ENCODE measurements around the gene TAOK1.
"Not testable (repeated sequence)": the region's sequence is repeated elsewhere in the genome, so short reads cannot be mapped to it uniquely, and the experiment has no call there.

The TAOK1 gene

GRCh38 chr17:29449865-29450671 lies 59.9 kb downstream of the TAOK1 start:
- no peak for DNase-seq

- no peak for DNase-seq
Observed at GRCh38 chr17:29451121-29451742, 61.1 kb downstream of the TAOK1 start.

- DNase-seq: no peak
Observed at GRCh38 chr17:29458066-29458465, 67.9 kb downstream of the TAOK1 start.

GRCh38 chr17:29461483-29462206 lies 71.5 kb downstream of the TAOK1 start:
- no peak for DNase-seq

- no peak for DNase-seq
Observed at GRCh38 chr17:29469276-29469675, 79.1 kb downstream of the TAOK1 start.

GRCh38 chr17:29473437-29473836 lies 83.3 kb downstream of the TAOK1 start:
- not testable (repeated sequence) for DNase-seq

GRCh38 chr17:29474297-29474696 lies 84.1 kb downstream of the TAOK1 start:
- DNase-seq: no peak

- no peak for DNase-seq
Observed at GRCh38 chr17:29475891-29476290, 85.7 kb downstream of the TAOK1 start.

GRCh38 chr17:29480249-29480928 lies 90.2 kb downstream of the TAOK1 start:
- not testable (repeated sequence) for DNase-seq

- no peak for DNase-seq
Observed at GRCh38 chr17:29483503-29483902, 93.3 kb downstream of the TAOK1 start.

- no peak for DNase-seq
Observed at GRCh38 chr17:29495011-29495410, 104.8 kb downstream of the TAOK1 start.

GRCh38 chr17:29504711-29505110 lies 114.5 kb downstream of the TAOK1 start:
- DNase-seq: no peak

- no peak for DNase-seq
Observed at GRCh38 chr17:29505836-29506235, 115.7 kb downstream of the TAOK1 start.

GRCh38 chr17:29510953-29511352 lies 120.8 kb downstream of the TAOK1 start:
- DNase-seq: no peak

GRCh38 chr17:29514792-29515191 lies 124.6 kb downstream of the TAOK1 start:
- no peak for DNase-seq

- no peak for DNase-seq
Observed at GRCh38 chr17:29518359-29518758, 128.2 kb downstream of the TAOK1 start.

- no peak for DNase-seq
Observed at GRCh38 chr17:29524692-29525091, 134.5 kb downstream of the TAOK1 start.

- no peak for DNase-seq
Observed at GRCh38 chr17:29526322-29526721, 136.2 kb downstream of the TAOK1 start.

- DNase-seq: no peak
Observed at GRCh38 chr17:29533976-29534375, 143.8 kb downstream of the TAOK1 start.

GRCh38 chr17:29544066-29544465 lies 153.9 kb downstream of the TAOK1 start:
- DNase-seq: no peak

GRCh38 chr17:29546085-29546484 lies 155.9 kb downstream of the TAOK1 start:
- DNase-seq: no peak

- no peak for DNase-seq
Observed at GRCh38 chr17:29546830-29547229, 156.7 kb downstream of the TAOK1 start.
